GM18499 (cell line): ENCODE measurements around the gene AACS.
"Not testable (repeated sequence)": the region's sequence is repeated elsewhere in the genome, so short reads cannot be mapped to it uniquely, and the experiment has no call there.

Experiments used
- ATAC-seq: cut with Tn5 transposase; IDR thresholded peaks from one replicate; pipeline ENCODE4 v1.9.1; 2021; ENCODE audit warnings: moderate number of reproducible peaks; ENCODE audit not compliant: insufficient read depth, unreplicated experiment

The AACS gene

GRCh38 chr12:125114365-125115141 lies 49.3 kb downstream of the AACS start:
- no peak for ATAC-seq

DNA sequence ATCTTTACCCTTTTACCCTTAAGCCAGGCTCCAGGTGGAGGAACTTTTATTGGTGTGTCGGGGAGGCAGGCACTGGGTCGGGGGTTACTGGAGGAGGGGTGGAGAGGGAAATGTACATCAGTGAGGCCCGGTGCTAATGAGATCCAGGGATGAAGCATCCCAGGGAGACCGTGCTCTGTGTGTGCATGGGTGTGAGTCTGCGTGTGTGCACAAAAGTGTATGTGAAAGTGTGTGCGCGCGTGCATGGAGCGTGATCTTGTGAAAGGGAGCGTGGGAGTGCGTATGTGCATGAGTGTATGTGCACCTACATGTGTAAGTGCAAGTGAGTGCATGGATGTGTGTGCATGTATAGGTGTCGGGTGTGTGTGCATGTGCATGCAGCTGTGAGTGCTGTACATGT lies 55.3 kb downstream of the AACS start:
- ATAC-seq: no peak

DNA sequence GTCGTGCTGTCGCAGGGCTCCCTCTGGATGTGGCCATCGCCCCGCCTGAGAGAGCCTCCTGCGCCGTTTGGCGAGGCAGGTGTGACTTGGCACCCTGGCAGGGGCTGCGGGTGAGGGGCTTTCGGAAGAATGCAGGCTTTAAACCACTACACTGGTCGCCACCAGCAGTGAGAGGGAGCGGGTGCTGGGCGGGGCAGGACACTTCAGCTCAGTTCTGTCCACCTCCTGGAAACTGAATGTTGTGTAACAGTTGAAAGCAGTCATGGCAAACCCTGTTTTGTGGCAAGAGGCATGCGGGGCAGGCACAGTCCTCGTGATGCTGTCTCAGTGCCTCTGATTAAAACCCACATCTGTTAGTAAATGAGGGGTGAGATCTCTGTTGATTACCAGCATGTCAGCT lies 55.9 kb downstream of the AACS start:
- ATAC-seq: no peak

DNA sequence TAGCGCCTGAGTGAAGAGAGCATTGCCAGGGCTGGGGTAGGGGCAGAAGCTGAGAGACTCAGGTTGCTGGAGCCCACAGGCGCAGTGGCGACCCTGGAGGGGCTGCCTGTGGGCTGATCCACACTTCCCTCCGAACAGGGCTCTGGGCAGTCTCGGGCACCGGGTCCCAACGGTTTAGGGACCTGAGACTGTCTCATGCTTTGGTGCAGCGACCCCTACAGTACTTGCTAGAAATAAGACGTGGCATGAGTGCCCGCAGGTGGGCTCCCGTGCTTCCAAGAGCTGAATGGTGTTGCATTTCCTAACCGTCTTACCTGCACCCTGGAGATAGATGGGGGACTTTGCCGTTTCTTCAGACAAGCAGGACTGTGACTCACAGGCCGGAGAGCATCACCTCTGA lies 57.4 kb downstream of the AACS start:
- ATAC-seq: no peak

DNA sequence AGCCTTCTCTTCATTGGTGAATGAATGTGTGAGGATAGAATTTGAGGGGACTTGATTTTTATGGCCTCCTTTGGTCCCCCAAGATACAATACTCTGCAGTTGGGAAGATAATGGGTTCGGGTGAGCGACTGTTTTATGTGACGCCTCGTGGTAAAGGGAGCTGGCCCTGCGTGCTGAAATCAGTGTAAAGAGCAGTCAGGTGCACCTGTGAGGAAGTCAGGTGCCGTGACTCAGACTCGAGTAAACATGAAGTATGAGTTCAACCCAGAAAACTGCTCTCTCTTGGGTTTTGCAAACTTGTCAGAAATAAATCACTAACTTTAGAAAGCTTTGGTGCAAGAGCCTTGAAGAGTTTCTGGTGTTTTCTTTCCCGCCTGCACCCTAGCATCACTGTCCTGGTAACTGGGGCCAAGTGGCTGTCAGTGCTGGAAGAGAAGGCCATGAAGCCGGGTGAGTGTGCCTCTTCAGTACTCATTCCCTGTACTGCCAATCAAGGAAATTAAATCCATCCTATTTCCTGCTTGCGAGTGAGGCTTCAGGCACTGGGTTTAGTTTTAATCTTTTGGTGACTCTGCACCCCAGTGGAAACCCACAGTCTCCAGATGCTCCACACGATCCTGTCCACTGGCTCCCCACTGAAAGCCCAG lies 59.2 kb downstream of the AACS start:
- ATAC-seq: no peak

DNA sequence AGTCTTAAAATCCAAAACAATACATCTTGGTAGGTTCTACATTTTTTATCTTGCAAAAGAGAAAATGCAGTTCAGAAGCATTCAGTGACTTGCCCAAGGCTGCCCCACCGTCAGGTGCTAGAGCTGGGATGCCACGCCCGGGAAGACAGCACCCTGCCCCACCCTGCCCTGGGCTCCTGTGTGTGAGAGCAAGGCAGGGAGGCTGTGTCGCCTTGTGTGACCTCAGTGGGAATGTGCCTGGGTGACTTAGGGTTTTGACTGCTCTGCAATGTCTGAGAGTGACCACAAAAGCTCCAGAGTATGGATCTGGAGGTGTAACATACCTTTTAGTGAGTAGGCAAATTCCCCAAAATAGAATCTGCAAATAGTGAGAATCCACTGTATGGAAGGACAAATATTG lies 60.0 kb downstream of the AACS start:
- no peak for ATAC-seq

GRCh38 chr12:125128439-125129178 lies 63.4 kb downstream of the AACS start:
- ATAC-seq: no peak

DNA sequence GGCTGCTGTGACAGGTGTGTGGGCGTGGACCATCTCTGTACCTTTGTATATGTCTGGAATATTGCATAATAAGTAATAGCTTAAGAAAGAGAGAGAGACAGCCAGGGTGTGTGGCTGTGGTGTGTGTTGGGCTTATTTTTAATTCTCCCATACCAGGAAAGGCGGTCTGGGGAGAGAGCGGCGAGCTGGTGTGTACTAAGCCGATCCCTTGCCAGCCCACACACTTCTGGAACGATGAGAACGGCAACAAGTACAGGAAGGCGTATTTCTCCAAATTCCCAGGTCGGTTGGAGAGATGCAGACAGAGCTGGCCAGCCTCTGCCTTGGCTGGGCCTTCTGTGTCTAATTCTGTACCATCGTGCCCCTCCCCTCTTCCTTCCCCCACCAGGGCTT lies 63.9 kb downstream of the AACS start:
- no peak for ATAC-seq

GRCh38 chr12:125129591-125130255 lies 64.5 kb downstream of the AACS start:
- no peak for ATAC-seq

DNA sequence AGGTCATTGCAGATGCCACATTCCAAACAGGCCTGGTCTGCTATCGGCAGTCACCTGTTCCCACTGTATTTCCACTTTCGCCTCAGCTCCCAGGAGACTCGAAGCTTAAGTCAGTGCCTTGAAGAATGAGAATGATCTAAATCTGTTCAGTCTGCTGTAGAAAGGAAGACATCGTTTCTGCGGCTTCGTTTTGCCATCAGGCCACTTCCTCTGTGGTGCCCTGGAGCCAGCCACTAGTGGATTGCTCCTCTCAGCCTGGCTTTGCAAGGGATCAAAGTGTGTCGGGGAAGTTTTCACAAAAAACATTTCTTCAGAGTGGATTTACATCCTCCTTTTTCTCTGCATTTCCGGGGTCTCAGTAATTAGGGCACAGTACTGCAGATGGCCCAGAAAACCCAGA lies 66.7 kb downstream of the AACS start:
- ATAC-seq: no peak

DNA sequence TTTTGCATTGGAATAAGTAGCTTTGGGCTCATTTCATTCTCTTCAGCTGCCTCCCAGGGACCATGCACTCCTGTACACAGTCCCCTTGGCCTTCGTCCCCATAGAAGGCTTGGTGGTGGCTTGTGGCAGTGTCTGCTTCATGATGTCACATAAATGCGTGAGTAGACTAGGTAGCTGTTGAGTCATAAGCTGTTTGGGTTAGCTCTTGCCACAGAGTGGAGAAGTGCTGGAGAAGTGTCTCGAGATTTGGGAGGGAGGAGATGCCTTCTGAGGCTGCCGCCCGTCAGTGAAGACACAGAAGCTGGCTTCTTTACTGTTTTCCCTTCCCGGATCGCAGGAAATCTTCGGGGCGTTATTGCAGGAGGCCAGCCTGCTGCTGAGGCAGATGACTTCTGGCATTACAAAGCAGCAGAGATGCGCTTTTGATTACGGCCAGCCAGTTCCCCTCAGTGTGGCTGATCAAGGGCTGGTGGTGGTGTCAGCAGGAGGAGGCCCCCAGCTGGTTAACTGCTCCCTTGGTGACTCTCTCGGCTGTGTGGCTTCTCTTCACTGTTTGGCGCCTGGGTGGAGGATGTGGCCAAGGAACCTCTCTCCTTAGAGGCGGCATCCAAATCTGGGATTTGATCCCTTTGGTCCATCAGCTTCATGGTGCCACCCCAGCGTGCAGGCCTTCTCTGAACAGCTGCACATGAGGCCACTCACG lies 67.6 kb downstream of the AACS start:
- no peak for ATAC-seq

DNA sequence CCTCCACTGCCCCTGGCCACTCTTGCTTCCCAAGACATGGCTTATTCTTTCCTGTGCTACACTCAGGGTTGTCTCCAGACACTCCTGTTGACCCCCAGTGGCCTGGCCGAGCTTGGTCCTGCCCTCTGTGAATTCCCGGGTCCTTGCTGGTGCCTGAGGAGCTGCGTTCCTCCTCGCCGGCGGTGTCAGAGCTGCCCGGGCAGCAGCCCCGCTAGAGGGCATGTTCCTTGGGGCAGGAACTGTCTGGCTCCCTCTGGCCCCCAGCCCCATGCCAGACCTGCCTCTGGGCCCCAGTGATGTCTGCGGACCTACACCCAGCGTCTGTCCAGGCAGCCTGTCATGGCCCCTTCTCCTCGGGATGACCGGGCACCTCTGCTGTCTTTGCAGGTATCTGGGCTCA lies 68.4 kb downstream of the AACS start:
- ATAC-seq: no peak

GRCh38 chr12:125134576-125134975 lies 69.3 kb downstream of the AACS start:
- no peak for ATAC-seq

DNA sequence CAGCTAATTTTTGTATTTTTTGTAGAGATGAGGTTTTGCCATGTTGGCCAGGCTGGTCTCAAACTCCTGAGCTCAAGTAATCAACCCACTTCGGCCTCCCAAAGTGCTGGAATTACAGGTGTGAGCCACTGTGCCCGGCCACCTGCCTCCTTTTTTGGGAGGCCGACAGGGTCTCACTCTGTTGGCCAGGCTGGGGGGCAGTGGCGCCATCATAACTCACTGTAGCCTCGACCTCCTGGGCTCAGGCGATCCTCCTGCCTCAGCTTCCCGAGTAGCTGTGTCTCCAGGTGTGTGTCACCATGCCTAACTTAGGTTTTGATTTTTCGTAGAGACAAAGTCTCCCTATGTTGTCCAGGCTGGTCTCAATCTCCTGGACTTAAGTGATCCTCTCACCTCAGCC lies 70.7 kb downstream of the AACS start:
- no peak for ATAC-seq

GRCh38 chr12:125136702-125137101 lies 71.5 kb downstream of the AACS start:
- no peak for ATAC-seq

GRCh38 chr12:125137766-125138344 lies 72.6 kb downstream of the AACS start:
- no peak for ATAC-seq

DNA sequence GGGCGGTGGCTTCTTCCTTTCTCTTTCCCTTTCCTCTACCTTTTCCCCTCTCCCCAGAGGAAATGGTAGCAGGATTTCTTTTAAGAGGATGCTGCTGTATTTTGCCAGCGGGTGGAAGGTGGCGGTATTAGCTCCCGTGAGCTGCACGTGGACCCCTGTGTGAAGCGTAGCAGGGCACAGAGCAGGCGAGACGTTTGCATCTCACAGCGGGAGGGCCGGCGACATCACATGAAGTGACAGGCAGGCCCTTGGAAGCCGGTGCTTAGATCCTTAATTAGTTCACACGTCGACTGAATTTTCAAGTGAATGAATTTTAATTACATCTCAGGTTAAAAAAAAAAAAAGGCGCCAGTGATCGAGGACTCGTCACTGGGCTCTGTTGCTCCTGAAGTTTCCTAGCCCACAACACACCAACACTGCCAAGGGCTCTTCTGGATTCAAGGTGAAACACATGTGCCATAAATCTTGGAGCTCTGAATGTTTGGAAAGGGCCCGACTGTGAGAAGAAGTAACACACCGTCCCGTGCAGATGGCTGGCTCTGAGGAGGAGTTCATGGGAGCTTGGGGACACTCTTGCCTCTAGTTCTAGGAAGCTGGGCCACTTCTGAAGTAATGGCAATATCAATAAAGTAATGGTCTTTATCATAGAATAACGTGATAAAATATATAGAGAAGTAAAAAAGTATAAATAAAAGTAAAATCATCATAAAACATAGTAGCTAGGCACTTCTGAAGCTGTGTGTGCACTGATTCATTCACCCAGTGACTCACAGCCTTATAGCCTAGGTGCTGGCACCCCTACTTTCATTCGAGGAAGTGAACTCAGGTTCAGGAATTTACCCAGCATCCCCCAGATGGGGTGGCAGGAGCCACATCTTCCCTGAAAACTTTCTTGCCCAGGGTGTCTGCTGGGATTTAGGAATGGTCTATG lies 75.3 kb downstream of the AACS start:
- no peak for ATAC-seq

GRCh38 chr12:125141210-125141573 lies 76.0 kb downstream of the AACS start:
- ATAC-seq: not testable (repeated sequence)

DNA sequence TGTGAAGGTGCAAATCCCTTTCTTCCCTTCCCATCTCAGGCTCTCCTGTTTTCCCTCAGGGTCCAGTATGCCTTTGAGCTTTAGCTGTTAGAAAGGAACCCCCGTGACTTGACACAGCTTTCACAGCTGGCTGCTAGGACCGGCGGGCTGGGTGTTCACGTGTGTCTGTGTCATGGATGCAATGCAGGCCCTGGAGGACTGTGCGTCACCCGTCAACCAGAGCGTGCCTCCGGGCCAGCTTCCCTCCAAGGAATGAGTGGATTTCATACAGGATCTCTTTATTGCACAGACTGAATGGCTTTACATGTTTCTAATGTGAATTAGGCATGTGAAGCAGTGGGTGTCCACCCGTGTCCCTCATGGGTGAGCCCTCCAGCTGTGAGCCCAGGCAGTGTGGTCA lies 77.4 kb downstream of the AACS start:
- no peak for ATAC-seq
